Measurements from ENCODE around the gene CDC73.

- TF ChIP-seq POLR2AphosphoS5 (IDR thresholded peaks at IDR 0.05; ENCODE audit: low read depth, low read length) (no peak), SPI1 (IDR thresholded peaks at IDR 0.05; ENCODE audit: low read depth, low read length) (no peak), POU2F2 (IDR thresholded peaks at IDR 0.05; ENCODE audit: low read depth, low read length) (no peak), POLR2A (IDR thresholded peaks at IDR 0.05; ENCODE audit: low read depth, low read length) (no peak), TAF1 (IDR thresholded peaks at IDR 0.05; ENCODE audit: low read depth, low read length) (no peak), PAX5 (IDR thresholded peaks at IDR 0.05; ENCODE audit: insufficient read depth, low read length, severe bottlenecking) (no peak)
Observed at GRCh38 chr1:193156822-193157142, 35.0 kb downstream of the CDC73 start.
